Endodermal cell (in vitro differentiated cells): ENCODE results near the gene NCBP1. TPM values are rescaled to one million over a fixed set of nuclear protein-coding genes. Genes with fewer than 3 reads are reported as not detected.
A peak's percentile ranks its signal among the peaks of the same experiment; 100 is the strongest.

ENCODE experiments used
- DNase-seq: peaks from one replicate; pipeline ENCODE4 v3.0.0-alpha.2; 2017
- H3K27ac ChIP-seq: 2 replicates; pipeline ENCODE4 v1.5.1; 2013; ENCODE audit warnings: mild to moderate bottlenecking, low read depth, low read length, moderate library complexity
- H3K27me3 ChIP-seq: 2 replicates; pipeline ENCODE4 v1.6.1; 2013; ENCODE audit warnings: mild to moderate bottlenecking, low read length, moderate library complexity; ENCODE audit not compliant: insufficient read depth, control insufficient read depth, poor library complexity, severe bottlenecking
- H3K36me3 ChIP-seq: 2 replicates; pipeline ENCODE4 v1.7.0; 2013; ENCODE audit warnings: mild to moderate bottlenecking, low read length, moderate library complexity; ENCODE audit not compliant: control insufficient read depth, insufficient read depth
- H3K4me1 ChIP-seq: one replicate; pipeline ENCODE4 v1.7.0; 2013; ENCODE audit warnings: low read length; ENCODE audit not compliant: control insufficient read depth, insufficient read depth
- H3K4me3 ChIP-seq: 2 replicates; pipeline ENCODE4 v1.5.1; 2013; ENCODE audit warnings: mild to moderate bottlenecking, low read length, moderate library complexity
- H3K9ac ChIP-seq: 2 replicates; pipeline ENCODE4 v1.6.1; 2013; ENCODE audit warnings: mild to moderate bottlenecking, low read length, moderate library complexity; ENCODE audit not compliant: poor library complexity, severe bottlenecking; ENCODE audit errors: extremely low read depth
- H3K9me3 ChIP-seq: 2 replicates; pipeline ENCODE4 v1.6.1; 2013; ENCODE audit warnings: mild to moderate bottlenecking, low read length, moderate library complexity; ENCODE audit not compliant: control insufficient read depth
- H3K27ac Mint-ChIP-seq: 2 replicates; pipeline ENCODE4 v1.8.0; 2020; ENCODE audit warnings: mixed read lengths
- H3K27me3 Mint-ChIP-seq: 2 replicates; pipeline ENCODE4 v1.8.0; 2021; ENCODE audit warnings: mild to moderate bottlenecking, mixed read lengths; ENCODE audit not compliant: insufficient read depth
- H3K36me3 Mint-ChIP-seq: 2 replicates; pipeline ENCODE4 v1.8.0; 2020; ENCODE audit warnings: low read depth, mixed read lengths
- H3K4me1 Mint-ChIP-seq: 2 replicates; pipeline ENCODE4 v1.8.0; 2020; ENCODE audit warnings: mixed read lengths
- H3K4me3 Mint-ChIP-seq: 2 replicates; pipeline ENCODE4 v1.8.0; 2020; ENCODE audit warnings: mild to moderate bottlenecking, moderate library complexity, mixed read lengths
- H3K9me3 Mint-ChIP-seq: 2 replicates; pipeline ENCODE4 v1.8.0; 2020; ENCODE audit warnings: mild to moderate bottlenecking, mixed read lengths
- WGBS, 2 experiments: methylation state at CpG; one replicate each; pipeline versions ENCODE4 v1.1.5 to v1.1.7; 2013; ENCODE audit warnings: missing lambda C conversion rate in 2 of 2, mixed read lengths in 1 of 2; ENCODE audit not compliant: insufficient coverage in 1 of 2, insufficient read length in 1 of 2; 5-methylcytosine and 5-hydroxymethylcytosine counted together
- total RNA-seq, 2 donors: library from RNA; stranded (reverse); fragmentation: NEBNext Ultra II Directional in 1 of 2; extraction: Animal tissue kit (Norgen Biotek cat#: 25700) in 1 of 2; gene quantifications; 2 replicates in 1 of 2; 3 replicates in 1 of 2; pipeline ENCODE4 v1.2.1, GENCODE V29; 2021
- TF ChIP-seq, protein P1 (sequence below): fragments of 200-600 bp; sonication (generic); conservative IDR thresholded peaks from 2 replicates; pipeline ENCODE4 v1.5.0; 2021; ENCODE audit warnings: antibody characterized with exemption, mild to moderate bottlenecking

The NCBP1 gene
- total RNA-seq, 2 donors from 2014 or later: 47.0 to 51.7 TPM

DNA sequence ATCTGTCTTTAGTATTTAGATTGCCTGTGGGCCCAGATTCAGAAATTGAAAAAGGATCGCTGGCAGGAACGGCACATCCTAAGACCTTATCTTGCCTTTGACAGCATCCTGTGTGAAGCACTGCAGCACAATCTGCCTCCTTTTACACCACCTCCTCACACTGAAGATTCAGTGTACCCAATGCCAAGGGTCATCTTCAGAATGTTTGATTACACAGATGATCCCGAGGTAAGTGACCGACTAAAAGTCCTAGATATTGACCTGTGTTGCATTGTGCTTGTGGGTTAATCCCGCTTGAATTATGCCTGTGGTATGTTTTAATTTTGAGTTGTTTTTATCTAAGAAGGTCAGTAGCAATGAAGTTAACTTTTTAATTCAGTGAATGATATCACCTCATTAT is 14.4 kb downstream of the NCBP1 start:
- H3K27ac Mint-ChIP-seq: peak overlapping the region; percentile 21
- WGBS, 2 experiments: 98 to 100% methylated on average over 4 to 5 of the region's 5 CpGs
- H3K27me3 Mint-ChIP-seq: no peaks in the 10 kb centered on the region
- no peak overlapping the region for H3K4me3 ChIP-seq
- no peaks in the 10 kb centered on the region for H3K9me3 ChIP-seq
- H3K9me3 Mint-ChIP-seq: no peaks in the 10 kb centered on the region
- TF ChIP-seq, protein P1, sequence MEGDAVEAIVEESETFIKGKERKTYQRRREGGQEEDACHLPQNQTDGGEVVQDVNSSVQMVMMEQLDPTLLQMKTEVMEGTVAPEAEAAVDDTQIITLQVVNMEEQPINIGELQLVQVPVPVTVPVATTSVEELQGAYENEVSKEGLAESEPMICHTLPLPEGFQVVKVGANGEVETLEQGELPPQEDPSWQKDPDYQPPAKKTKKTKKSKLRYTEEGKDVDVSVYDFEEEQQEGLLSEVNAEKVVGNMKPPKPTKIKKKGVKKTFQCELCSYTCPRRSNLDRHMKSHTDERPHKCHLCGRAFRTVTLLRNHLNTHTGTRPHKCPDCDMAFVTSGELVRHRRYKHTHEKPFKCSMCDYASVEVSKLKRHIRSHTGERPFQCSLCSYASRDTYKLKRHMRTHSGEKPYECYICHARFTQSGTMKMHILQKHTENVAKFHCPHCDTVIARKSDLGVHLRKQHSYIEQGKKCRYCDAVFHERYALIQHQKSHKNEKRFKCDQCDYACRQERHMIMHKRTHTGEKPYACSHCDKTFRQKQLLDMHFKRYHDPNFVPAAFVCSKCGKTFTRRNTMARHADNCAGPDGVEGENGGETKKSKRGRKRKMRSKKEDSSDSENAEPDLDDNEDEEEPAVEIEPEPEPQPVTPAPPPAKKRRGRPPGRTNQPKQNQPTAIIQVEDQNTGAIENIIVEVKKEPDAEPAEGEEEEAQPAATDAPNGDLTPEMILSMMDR: no peak
- H3K4me3 Mint-ChIP-seq: no peak overlapping the region
- H3K4me1 ChIP-seq: no peaks in the 10 kb centered on the region
- no peaks in the 10 kb centered on the region for H3K4me1 Mint-ChIP-seq
- H3K9ac ChIP-seq: no peak overlapping the region
- H3K27ac ChIP-seq: no peak overlapping the region
- peaks cover 41% of the 10 kb centered on the region for H3K36me3 Mint-ChIP-seq
- H3K27me3 ChIP-seq: no peaks in the 10 kb centered on the region
- H3K36me3 ChIP-seq: peaks cover 95% of the 10 kb centered on the region
- no peak for DNase-seq

DNA sequence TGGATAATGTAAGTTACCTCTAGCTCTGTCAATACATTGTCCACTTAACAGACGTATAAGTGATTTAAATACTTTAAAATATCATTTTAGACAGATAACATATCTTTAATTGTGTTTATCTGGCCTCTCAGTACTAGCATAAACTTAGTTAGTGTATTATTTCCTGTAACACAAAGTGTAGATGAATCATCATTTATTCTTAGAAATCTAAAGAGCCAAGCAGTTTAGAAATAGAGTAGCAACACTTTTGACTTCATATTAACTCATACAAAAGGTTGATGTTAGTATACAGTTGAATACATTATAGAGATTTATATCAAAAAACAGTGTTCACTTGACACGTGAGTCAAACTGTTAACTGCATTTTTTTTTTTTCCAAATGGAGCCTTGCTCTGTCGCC is 18.0 kb downstream of the NCBP1 start:
- Mint-ChIP-seq H3K36me3 (peaks cover 54% of the 10 kb centered on the region), H3K27me3 (no peaks in the 10 kb centered on the region), H3K4me3 (no peak overlapping the region), H3K9me3 (no peaks in the 10 kb centered on the region), H3K4me1 (no peaks in the 10 kb centered on the region), H3K27ac (no peak overlapping the region)
- Histone ChIP-seq H3K36me3 (peaks cover 98% of the 10 kb centered on the region), H3K27ac (no peak overlapping the region), H3K4me1 (no peaks in the 10 kb centered on the region), H3K27me3 (no peaks in the 10 kb centered on the region), H3K9me3 (no peaks in the 10 kb centered on the region), H3K4me3 (no peak overlapping the region), H3K9ac (no peak overlapping the region)
- 95 to 97% methylated on average over 2 to 3 of the region's 3 CpGs for WGBS, 2 experiments
- TF ChIP-seq, protein P1: no peak
- no peak for DNase-seq

DNA sequence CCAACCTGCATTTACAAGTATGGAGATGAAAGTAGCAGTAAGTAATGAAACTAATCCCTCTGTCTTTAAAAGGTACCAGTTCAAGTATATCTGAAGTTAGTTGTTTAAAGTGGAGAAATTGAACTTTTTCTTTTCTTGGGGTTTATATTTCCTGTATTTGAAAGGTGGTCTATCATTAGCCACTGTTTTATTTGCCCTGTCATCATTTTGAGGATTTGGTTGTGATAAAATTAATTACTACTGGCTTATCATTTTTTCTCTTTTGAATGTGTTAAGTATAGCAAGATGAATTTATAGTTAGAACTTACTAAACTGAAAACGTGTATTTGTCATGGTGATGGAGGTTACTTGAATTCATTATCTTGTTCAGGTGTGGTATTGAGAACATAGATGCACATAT is 25.1 kb downstream of the NCBP1 start:
- H3K9ac ChIP-seq: no peak overlapping the region
- H3K4me3 Mint-ChIP-seq: no peak overlapping the region
- peaks cover 95% of the 10 kb centered on the region for H3K36me3 ChIP-seq
- H3K27me3 Mint-ChIP-seq: no peaks in the 10 kb centered on the region
- H3K27ac ChIP-seq: no peak overlapping the region
- no peaks in the 10 kb centered on the region for H3K4me1 Mint-ChIP-seq
- H3K27ac Mint-ChIP-seq: no peak overlapping the region
- no peak overlapping the region for H3K4me3 ChIP-seq
- H3K27me3 ChIP-seq: no peaks in the 10 kb centered on the region
- H3K4me1 ChIP-seq: no peaks in the 10 kb centered on the region
- H3K9me3 Mint-ChIP-seq: no peaks in the 10 kb centered on the region
- H3K36me3 Mint-ChIP-seq: peaks cover 87% of the 10 kb centered on the region
- TF ChIP-seq, protein P1: no peak
- H3K9me3 ChIP-seq: no peaks in the 10 kb centered on the region
- no peak for DNase-seq
- 60 to 75% methylated on average over 1 of the region's 1 CpG for WGBS, 2 experiments
